Thoracic aorta (tissue), 2 donors: Measurements from ENCODE around the gene TLE7. TPM values are rescaled to one million over a fixed set of nuclear protein-coding genes. Genes with fewer than 3 reads are reported as not detected.

Source experiments
- ATAC-seq: fragments of 150-250 bp; one replicate; pipeline ENCODE4 v1.8.0; 2017; ENCODE audit warnings: low read depth; ENCODE audit not compliant: insufficient number of reproducible peaks, low FRiP score
- DNase-seq: peaks from one replicate; pipeline ENCODE4 v3.0.0-alpha.2; 2020; ENCODE audit warnings: low spot score
- H3K27ac ChIP-seq, 2 donors: fragments of 200-600 bp; sonication (generic); 1 replicate in 1 of 2; 2 replicates in 1 of 2; pipeline ENCODE4 v1.5.1; 2016; ENCODE audit warnings: mild to moderate bottlenecking in 2 of 2, moderate library complexity in 2 of 2
- H3K27me3 ChIP-seq: fragments of 200-600 bp; sonication (generic); replicated peaks from 2 replicates; pipeline ENCODE4 v1.6.0; 2016; ENCODE audit warnings: mild to moderate bottlenecking; ENCODE audit not compliant: insufficient read depth
- H3K36me3 ChIP-seq: fragments of 200-600 bp; sonication (generic); one replicate; pipeline ENCODE4 v1.5.1; 2016
- H3K4me1 ChIP-seq, 2 donors: fragments of 200-600 bp; sonication (generic); 1 replicate in 1 of 2; 2 replicates in 1 of 2; pipeline versions ENCODE4 v1.5.1 to v1.6.0; 2016; ENCODE audit warnings: low read depth in 2 of 2, mild to moderate bottlenecking in 1 of 2; ENCODE audit not compliant: control insufficient read depth in 1 of 2
- H3K4me3 ChIP-seq: fragments of 200-600 bp; sonication (generic); 2 replicates; pipeline ENCODE4 v1.5.1; 2016; ENCODE audit warnings: mild to moderate bottlenecking
- H3K9me3 ChIP-seq: fragments of 200-600 bp; sonication (generic); 2 replicates; pipeline ENCODE4 v1.5.1; 2016
- CTCF ChIP-seq: fragments of 200-600 bp; sonication (generic); IDR thresholded peaks from one replicate; pipeline ENCODE4 v1.5.1; 2019; ENCODE audit warnings: antibody characterized with exemption
- total RNA-seq, 2 donors: library from RNA; depleted of rRNA; stranded (reverse); fragments of >200 nt; gene quantifications; one replicate each; pipeline versions ENCODE4 v1.1.0 to v1.2.3, GENCODE V29; 2016

The TLE7 gene
- total RNA-seq, 2 donors from 2014 or later, result not detected

GRCh38 chr16:71473891-71474290 is 32.0 kb upstream of the TLE7 start:
- H3K27me3 ChIP-seq, result no peaks in the 10 kb centered on the region
- no peak for ATAC-seq
- DNase-seq, result no peak
- TF ChIP-seq CTCF, result no peak
- H3K27ac ChIP-seq, result no peak overlapping the region
- peaks cover 15% of the 10 kb centered on the region for H3K36me3 ChIP-seq
- no peak overlapping the region for H3K4me3 ChIP-seq
- H3K9me3 ChIP-seq, result no peaks in the 10 kb centered on the region
- H3K4me1 ChIP-seq, result no peaks in the 10 kb centered on the region

GRCh38 chr16:71472931-71473330 is 31.1 kb upstream of the TLE7 start:
- ATAC-seq (no peak), DNase-seq (no peak)
- H3K4me3 ChIP-seq, result no peak overlapping the region
- H3K36me3 ChIP-seq, result peaks cover 10% of the 10 kb centered on the region
- no peak overlapping the region for H3K27ac ChIP-seq
- no peaks in the 10 kb centered on the region for H3K4me1 ChIP-seq
- no peaks in the 10 kb centered on the region for H3K27me3 ChIP-seq
- TF ChIP-seq CTCF, result no peak
- no peaks in the 10 kb centered on the region for H3K9me3 ChIP-seq

- no peaks in the 10 kb centered on the region for H3K27me3 ChIP-seq
- H3K9me3 ChIP-seq, result no peaks in the 10 kb centered on the region
- H3K4me3 ChIP-seq, result no peak overlapping the region
- no peaks in the 10 kb centered on the region for H3K4me1 ChIP-seq
- H3K36me3 ChIP-seq, result peaks cover 6% of the 10 kb centered on the region
- TF ChIP-seq CTCF, result no peak
- no peak for DNase-seq
- H3K27ac ChIP-seq, result no peak overlapping the region
- no peak for ATAC-seq
These were observed 30.2 kb upstream of the TLE7 start for GRCh38 chr16:71472051-71472450.

- no peaks in the 10 kb centered on the region for H3K4me1 ChIP-seq
- no peak for TF ChIP-seq CTCF
- H3K27ac ChIP-seq, result no peak overlapping the region
- ATAC-seq (no peak), DNase-seq (no peak)
- H3K36me3 ChIP-seq, result no peaks in the 10 kb centered on the region
- no peak overlapping the region for H3K4me3 ChIP-seq
- no peaks in the 10 kb centered on the region for H3K9me3 ChIP-seq
- no peaks in the 10 kb centered on the region for H3K27me3 ChIP-seq
These were observed 26.0 kb upstream of the TLE7 start for GRCh38 chr16:71467810-71468209.

- no peaks in the 10 kb centered on the region for H3K9me3 ChIP-seq
- no peaks in the 10 kb centered on the region for H3K27me3 ChIP-seq
- no peak overlapping the region for H3K4me3 ChIP-seq
- peaks cover 8 to 13% of the 10 kb centered on the region in 2 donors for H3K4me1 ChIP-seq
- no peak for TF ChIP-seq CTCF
- DNase-seq (no peak), ATAC-seq (no peak)
- H3K27ac ChIP-seq, result no peak overlapping the region
- H3K36me3 ChIP-seq, result no peaks in the 10 kb centered on the region
These were observed 22.4 kb upstream of the TLE7 start for GRCh38 chr16:71464231-71464630.
